OCI-LY1 (cell line): ENCODE data around the gene REXO1.

Experiments
- EZH2 ChIP-seq: fragments of 200-600 bp; sonication (generic), shearing (Covaris generic); IDR thresholded peaks from 2 replicates; pipeline ENCODE4 v1.8.0; 2017; ENCODE audit warnings: borderline replicate concordance, mixed run types, mild to moderate bottlenecking, antibody characterized with exemption, low read length, moderate library complexity, mixed read lengths
- TF ChIP-seq, protein P1 (sequence below): fragments of 200-600 bp; sonication (generic), shearing (Covaris generic); IDR thresholded peaks from 2 replicates; pipeline ENCODE4 v1.5.1; 2017; ENCODE audit warnings: mild to moderate bottlenecking, antibody characterized with exemption, low read length, moderate library complexity, mixed read lengths

DNA sequence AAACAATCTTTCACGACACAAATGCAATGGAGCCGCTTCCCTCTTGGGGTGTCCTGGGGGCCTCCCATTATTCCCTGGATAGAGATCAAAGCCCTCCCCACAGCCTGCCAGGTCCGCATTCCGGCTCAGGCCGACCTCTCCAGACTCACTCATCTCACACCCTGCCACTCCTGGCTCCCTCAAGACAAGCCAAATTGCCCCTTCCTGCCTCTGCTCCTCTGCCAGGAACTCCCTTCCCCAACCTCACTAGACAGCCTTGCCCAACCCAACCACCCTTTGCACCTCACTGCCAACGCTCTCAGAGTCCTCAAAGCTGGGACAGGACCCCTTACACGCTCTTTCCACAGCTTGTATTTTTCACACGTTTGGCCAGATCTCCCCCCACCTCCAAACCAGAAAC, 35.5 kb upstream of the REXO1 start:
- TF ChIP-seq, protein P1, sequence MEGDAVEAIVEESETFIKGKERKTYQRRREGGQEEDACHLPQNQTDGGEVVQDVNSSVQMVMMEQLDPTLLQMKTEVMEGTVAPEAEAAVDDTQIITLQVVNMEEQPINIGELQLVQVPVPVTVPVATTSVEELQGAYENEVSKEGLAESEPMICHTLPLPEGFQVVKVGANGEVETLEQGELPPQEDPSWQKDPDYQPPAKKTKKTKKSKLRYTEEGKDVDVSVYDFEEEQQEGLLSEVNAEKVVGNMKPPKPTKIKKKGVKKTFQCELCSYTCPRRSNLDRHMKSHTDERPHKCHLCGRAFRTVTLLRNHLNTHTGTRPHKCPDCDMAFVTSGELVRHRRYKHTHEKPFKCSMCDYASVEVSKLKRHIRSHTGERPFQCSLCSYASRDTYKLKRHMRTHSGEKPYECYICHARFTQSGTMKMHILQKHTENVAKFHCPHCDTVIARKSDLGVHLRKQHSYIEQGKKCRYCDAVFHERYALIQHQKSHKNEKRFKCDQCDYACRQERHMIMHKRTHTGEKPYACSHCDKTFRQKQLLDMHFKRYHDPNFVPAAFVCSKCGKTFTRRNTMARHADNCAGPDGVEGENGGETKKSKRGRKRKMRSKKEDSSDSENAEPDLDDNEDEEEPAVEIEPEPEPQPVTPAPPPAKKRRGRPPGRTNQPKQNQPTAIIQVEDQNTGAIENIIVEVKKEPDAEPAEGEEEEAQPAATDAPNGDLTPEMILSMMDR = no peak
- TF ChIP-seq EZH2 = no peak
